Measurements from ENCODE around the gene SLCO3A1.

Gene SLCO3A1

GRCh38 chr15:92149029-92149428 lies 295.5 kb downstream of the SLCO3A1 start:
- H3K4me3 ChIP-seq (ENCODE audit: low read length): no peak overlapping the region
- TF ChIP-seq CTCF (IDR thresholded peaks at IDR 0.05; ENCODE audit: insufficient read depth, low read depth, low read length, missing control alignments): no peak
- no peak for DNase-seq (ENCODE audit: low read depth)

GRCh38 chr15:92149465-92149864 lies 296.0 kb downstream of the SLCO3A1 start:
- no peak overlapping the region for H3K4me3 ChIP-seq (ENCODE audit: low read length)
- TF ChIP-seq CTCF (IDR thresholded peaks at IDR 0.05; ENCODE audit: insufficient read depth, low read depth, low read length, missing control alignments): no peak
- no peak for DNase-seq (ENCODE audit: low read depth)

GRCh38 chr15:92151168-92151567 lies 297.7 kb downstream of the SLCO3A1 start:
- H3K4me3 ChIP-seq (ENCODE audit: low read length): no peak overlapping the region
- DNase-seq (ENCODE audit: low read depth): no peak
- TF ChIP-seq CTCF (IDR thresholded peaks at IDR 0.05; ENCODE audit: insufficient read depth, low read depth, low read length, missing control alignments): no peak

GRCh38 chr15:92151741-92152140 lies 298.2 kb downstream of the SLCO3A1 start:
- DNase-seq (ENCODE audit: low read depth): no peak
- H3K4me3 ChIP-seq (ENCODE audit: low read length): no peak overlapping the region
- no peak for TF ChIP-seq CTCF (IDR thresholded peaks at IDR 0.05; ENCODE audit: insufficient read depth, low read depth, low read length, missing control alignments)

- H3K4me3 ChIP-seq (ENCODE audit: low read length): no peak overlapping the region
- TF ChIP-seq CTCF (IDR thresholded peaks at IDR 0.05; ENCODE audit: insufficient read depth, low read depth, low read length, missing control alignments): no peak
- DNase-seq (ENCODE audit: low read depth): no peak
These were observed 299.5 kb downstream of the SLCO3A1 start for GRCh38 chr15:92152983-92153382.

- no peak for TF ChIP-seq CTCF (IDR thresholded peaks at IDR 0.05; ENCODE audit: insufficient read depth, low read depth, low read length, missing control alignments)
- no peak overlapping the region for H3K4me3 ChIP-seq (ENCODE audit: low read length)
- no peak for DNase-seq (ENCODE audit: low read depth)
These were observed 300.1 kb downstream of the SLCO3A1 start for GRCh38 chr15:92153620-92154019.

- DNase-seq (ENCODE audit: low read depth): no peak
- no peak overlapping the region for H3K4me3 ChIP-seq (ENCODE audit: low read length)
- no peak for TF ChIP-seq CTCF (IDR thresholded peaks at IDR 0.05; ENCODE audit: insufficient read depth, low read depth, low read length, missing control alignments)
These were observed 302.4 kb downstream of the SLCO3A1 start for GRCh38 chr15:92155934-92156333.

Measured in epithelial cell of esophagus (primary cell).